RWPE2 (cell line): ENCODE results near the gene DACH2.

Experiments used
- ATAC-seq: fragments of 200-7000 bp; cut with Tn5 transposase; 3 replicates; pipeline ENCODE4 v1.9.1; 2021; ENCODE audit warnings: low read depth
- DNase-seq: peaks from one replicate; pipeline ENCODE4 v3.0.0-alpha.2; 2020; ENCODE audit warnings: low spot score
- H3K27ac ChIP-seq: fragments of 450-650 bp; 2 replicates; pipeline ENCODE4 v1.5.1; 2017; ENCODE audit warnings: mild to moderate bottlenecking; ENCODE audit not compliant: poor library complexity, severe bottlenecking
- H3K27me3 ChIP-seq: fragments of 250-450 bp; sonication (Bioruptor Pico); 2 replicates; pipeline ENCODE4 v1.5.1; 2021; ENCODE audit warnings: mild to moderate bottlenecking, moderate library complexity; ENCODE audit not compliant: insufficient read depth, poor library complexity, severe bottlenecking
- H3K36me3 ChIP-seq: fragments of 250-450 bp; sonication (Bioruptor Pico); 2 replicates; pipeline ENCODE4 v1.5.1; 2020; ENCODE audit warnings: low read depth, mild to moderate bottlenecking, moderate library complexity
- H3K4me1 ChIP-seq: fragments of 250-450 bp; sonication (Bioruptor Pico); 2 replicates; pipeline ENCODE4 v1.5.1; 2021; ENCODE audit warnings: mild to moderate bottlenecking, moderate library complexity; ENCODE audit not compliant: insufficient read depth, poor library complexity, severe bottlenecking
- H3K4me3 ChIP-seq: fragments of 250-450 bp; sonication (Bioruptor Pico); 2 replicates; pipeline ENCODE4 v1.5.1; 2021; ENCODE audit warnings: mild to moderate bottlenecking, moderate library complexity; ENCODE audit not compliant: severe bottlenecking
- H3K9me3 ChIP-seq: fragments of 250-450 bp; sonication (Bioruptor Pico); 2 replicates; pipeline ENCODE4 v1.5.1; 2021; ENCODE audit warnings: mild to moderate bottlenecking, moderate library complexity; ENCODE audit not compliant: severe bottlenecking
- CTCF ChIP-seq: fragments of 450-650 bp; IDR thresholded peaks from one replicate; pipeline ENCODE4 v1.5.1; 2017; ENCODE audit warnings: mild to moderate bottlenecking, moderate library complexity; ENCODE audit not compliant: poor library complexity, severe bottlenecking

Gene DACH2

GRCh38 chrX:86322913-86323312 is 174.7 kb downstream of the DACH2 start:
- no peaks in the 10 kb centered on the region for H3K36me3 ChIP-seq
- no peak overlapping the region for H3K27ac ChIP-seq
- no peak for TF ChIP-seq CTCF
- DNase-seq (no peak), ATAC-seq (no peak)
- no peaks in the 10 kb centered on the region for H3K27me3 ChIP-seq
- no peaks in the 10 kb centered on the region for H3K9me3 ChIP-seq
- H3K4me1 ChIP-seq, result no peaks in the 10 kb centered on the region
- H3K4me3 ChIP-seq, result no peak overlapping the region

GRCh38 chrX:86329174-86329573 is 180.9 kb downstream of the DACH2 start:
- no peaks in the 10 kb centered on the region for H3K9me3 ChIP-seq
- no peak overlapping the region for H3K4me3 ChIP-seq
- no peaks in the 10 kb centered on the region for H3K27me3 ChIP-seq
- no peak for ATAC-seq
- TF ChIP-seq CTCF, result no peak
- DNase-seq, result no peak
- H3K4me1 ChIP-seq, result no peaks in the 10 kb centered on the region
- no peaks in the 10 kb centered on the region for H3K36me3 ChIP-seq
- H3K27ac ChIP-seq, result no peak overlapping the region

GRCh38 chrX:86348669-86349068 is 200.4 kb downstream of the DACH2 start:
- ATAC-seq, result no peak
- TF ChIP-seq CTCF, result no peak

GRCh38 chrX:86349115-86349514 is 200.9 kb downstream of the DACH2 start:
- ATAC-seq, result no peak
- no peaks in the 10 kb centered on the region for H3K9me3 ChIP-seq
- H3K27me3 ChIP-seq, result no peaks in the 10 kb centered on the region
- no peaks in the 10 kb centered on the region for H3K36me3 ChIP-seq
- TF ChIP-seq CTCF, result no peak
- H3K4me3 ChIP-seq, result no peak overlapping the region
- H3K4me1 ChIP-seq, result no peaks in the 10 kb centered on the region
- H3K27ac ChIP-seq, result no peak overlapping the region
- DNase-seq, result no peak

More at GRCh38 chrX:86348669-86349068, 200.4 kb downstream of the DACH2 start:
- no peaks in the 10 kb centered on the region for H3K9me3 ChIP-seq
- DNase-seq, result no peak
- H3K4me1 ChIP-seq, result no peaks in the 10 kb centered on the region
- H3K27ac ChIP-seq, result no peak overlapping the region
- no peaks in the 10 kb centered on the region for H3K36me3 ChIP-seq
- H3K4me3 ChIP-seq, result no peak overlapping the region
- H3K27me3 ChIP-seq, result no peaks in the 10 kb centered on the region

GRCh38 chrX:86369847-86370630 is 221.8 kb downstream of the DACH2 start:
- Histone ChIP-seq H3K9me3 (no peaks in the 10 kb centered on the region), H3K4me3 (no peak overlapping the region), H3K27ac (no peak overlapping the region), H3K4me1 (no peaks in the 10 kb centered on the region), H3K36me3 (no peaks in the 10 kb centered on the region), H3K27me3 (no peaks in the 10 kb centered on the region)
- DNase-seq, result no peak
- no peak for TF ChIP-seq CTCF
- ATAC-seq, result no peak
